GM12892 (cell line): ENCODE results near the gene GSK3A. TPM values are rescaled to one million over a fixed set of nuclear protein-coding genes. Genes with fewer than 3 reads are reported as not detected.

ENCODE experiments used
- DNase-seq: peaks from one replicate; pipeline ENCODE4 v3.0.0; 2011; ENCODE audit not compliant: insufficient read length
- FAIRE-seq: peaks from 2 replicates; lab custom pipeline; 2011; peaks lifted over from hg19 to GRCh38; lab: Jason Lieb, UNC
- POLR2A ChIP-seq: IDR thresholded peaks from 2 replicates; pipeline ENCODE4 v1.6.1; 2011; ENCODE audit warnings: low read depth, low read length, control low read depth
- POLR2AphosphoS5 ChIP-seq: IDR thresholded peaks from 2 replicates; pipeline ENCODE4 v1.6.1; 2011; ENCODE audit warnings: low read depth, low read length, control low read depth
- TAF1 ChIP-seq: IDR thresholded peaks from 2 replicates; pipeline ENCODE4 v1.6.1; 2011; ENCODE audit warnings: low read depth, mild to moderate bottlenecking, control low read depth, low read length, borderline replicate concordance
- polyA plus RNA-seq: library from polyadenylated mRNA; unstranded; fragments of >200 nt; gene quantifications from one replicate; pipeline ENCODE4 v1.2.1, GENCODE V29; 2012; ENCODE audit warnings: missing spikeins, inconsistent platforms; ENCODE audit not compliant: missing spikeins

GSK3A gene
- 21.9 TPM for polyA plus RNA-seq

DNA sequence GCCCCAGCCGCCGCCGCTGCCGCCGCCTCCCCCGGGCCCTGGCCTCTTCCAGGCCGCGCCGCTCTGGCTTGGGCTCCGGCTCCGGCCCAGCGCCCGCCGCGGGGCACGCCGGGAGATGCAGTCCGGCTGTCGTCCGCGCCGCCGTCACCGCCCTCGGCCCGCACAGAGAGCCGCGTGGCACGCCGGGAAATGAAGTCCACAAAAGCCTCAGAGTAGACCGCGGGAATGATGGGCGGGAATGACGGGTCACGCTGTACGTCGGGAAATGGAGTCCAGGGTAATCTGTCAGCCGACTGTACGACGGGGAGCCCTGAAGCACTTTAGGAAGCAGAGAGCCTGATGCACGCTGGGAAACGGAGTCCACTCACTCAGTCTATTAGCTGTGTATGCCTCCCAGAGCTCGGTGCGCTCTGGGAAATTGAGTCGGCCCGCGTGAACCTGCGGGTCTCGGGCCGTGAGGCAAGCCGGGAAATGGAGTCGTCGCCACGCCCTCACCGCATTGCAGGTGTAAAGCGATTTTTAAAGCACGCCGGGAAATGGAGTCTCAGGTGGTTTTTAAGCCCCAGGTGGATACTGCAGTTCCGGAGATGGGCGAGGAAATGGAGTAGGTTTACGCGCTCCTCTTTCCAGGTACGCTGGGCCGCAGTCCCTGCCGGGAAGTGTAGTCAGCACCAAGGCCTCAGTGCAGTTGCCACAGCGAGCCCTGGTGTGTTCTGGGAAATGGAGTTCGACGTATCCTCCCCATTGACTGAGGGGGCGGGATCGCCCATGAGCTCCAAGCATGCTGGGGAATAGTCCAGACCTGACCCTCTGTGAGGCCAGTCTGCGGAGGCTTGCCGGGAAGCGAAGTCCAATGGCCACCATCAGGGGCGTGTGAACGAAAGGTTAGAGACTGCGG, at the start of gene GSK3A:
TSS of gene GSK3A (minus strand) at position 91 of the 898 bp plus-strand sequence. CDS start 137 bp downstream, outside the sequence.
- DNase-seq (peak; percentile 88), FAIRE-seq (peak; percentile 98)
- TF ChIP-seq TAF1 (peak; percentile 69), POLR2A (peak; percentile 86), POLR2AphosphoS5 (peak; percentile 73)

DNA sequence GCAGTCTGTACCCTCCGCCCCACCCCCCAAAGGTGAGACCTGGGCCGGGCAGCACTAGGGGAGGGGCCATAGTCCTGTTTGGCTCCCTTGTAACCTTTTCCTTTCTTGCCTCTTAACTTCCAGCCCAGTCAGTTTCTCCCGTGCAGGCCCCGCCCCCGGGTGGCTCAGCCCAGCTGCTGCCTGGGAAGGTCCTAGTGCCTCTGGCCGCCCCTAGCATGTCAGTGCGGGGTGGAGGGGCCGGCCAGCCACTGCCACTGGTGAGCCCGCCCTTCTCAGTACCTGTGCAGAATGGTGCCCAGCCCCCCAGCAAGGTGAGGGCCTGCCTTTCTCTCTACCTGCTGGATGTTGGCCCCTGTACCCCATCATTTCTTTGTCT, 49.0 kb upstream of the GSK3A start:
- DNase-seq (no peak), FAIRE-seq (no peak)

DNA sequence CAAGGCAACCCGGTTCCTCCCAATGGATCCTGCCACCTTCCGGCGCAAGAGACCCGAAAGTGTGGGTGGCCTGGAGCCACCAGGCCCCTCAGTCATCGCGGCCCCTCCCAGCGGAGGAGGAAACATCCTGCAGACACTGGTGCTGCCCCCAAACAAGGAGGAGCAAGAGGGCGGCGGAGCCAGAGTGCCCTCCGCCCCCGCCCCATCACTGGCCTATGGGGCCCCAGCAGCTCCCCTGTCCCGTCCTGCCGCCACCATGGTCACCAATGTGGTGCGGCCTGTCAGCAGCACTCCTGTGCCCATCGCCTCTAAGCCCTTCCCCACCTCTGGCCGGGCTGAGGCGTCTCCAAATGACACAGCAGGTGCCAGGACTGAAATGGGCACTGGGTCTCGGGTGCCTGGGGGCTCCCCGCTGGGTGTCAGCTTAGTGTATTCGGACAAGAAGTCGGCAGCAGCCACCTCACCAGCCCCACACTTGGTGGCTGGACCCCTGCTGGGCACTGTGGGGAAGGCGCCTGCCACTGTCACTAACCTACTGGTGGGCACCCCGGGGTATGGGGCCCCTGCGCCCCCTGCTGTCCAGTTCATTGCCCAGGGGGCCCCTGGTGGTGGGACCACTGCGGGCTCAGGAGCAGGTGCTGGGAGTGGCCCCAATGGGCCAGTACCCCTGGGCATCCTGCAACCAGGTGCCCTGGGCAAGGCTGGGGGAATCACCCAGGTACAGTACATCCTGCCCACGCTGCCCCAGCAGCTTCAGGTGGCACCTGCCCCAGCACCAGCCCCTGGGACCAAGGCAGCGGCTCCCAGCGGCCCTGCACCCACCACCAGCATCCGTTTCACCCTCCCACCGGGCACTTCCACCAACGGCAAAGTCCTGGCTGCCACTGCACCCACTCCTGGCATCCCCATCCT, 48.4 kb upstream of the GSK3A start:
- FAIRE-seq: peak; percentile 44

More for the DNA sequence above, 49.0 kb upstream of the GSK3A start:
- no peak for TF ChIP-seq TAF1
- no peak for TF ChIP-seq POLR2A
- no peak for TF ChIP-seq POLR2AphosphoS5

DNA sequence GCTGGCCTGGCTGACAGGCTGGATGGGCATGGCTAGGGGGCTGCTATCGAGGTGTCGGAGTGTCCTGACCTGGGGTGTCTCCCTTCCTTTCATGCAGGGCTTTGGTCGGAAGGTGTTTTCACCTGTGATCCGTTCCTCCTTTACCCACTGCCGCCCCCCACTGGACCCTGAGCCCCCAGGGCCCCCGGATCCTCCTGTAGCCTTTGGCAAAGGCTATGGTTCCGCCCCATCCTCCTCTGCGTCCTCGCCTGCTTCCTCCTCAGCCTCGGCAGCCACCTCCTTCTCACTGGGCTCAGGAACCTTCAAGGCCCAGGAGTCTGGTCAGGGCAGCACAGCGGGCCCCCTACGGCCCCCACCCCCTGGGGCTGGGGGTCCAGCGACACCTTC, 47.7 kb upstream of the GSK3A start:
- DNase-seq: no peak
- no peak for FAIRE-seq
- TF ChIP-seq POLR2A (no peak), TAF1 (no peak), POLR2AphosphoS5 (no peak)

More for the DNA sequence above, 48.4 kb upstream of the GSK3A start:
- DNase-seq: peak; percentile 72
- TF ChIP-seq POLR2A: no peak
- no peak for TF ChIP-seq POLR2AphosphoS5
- no peak for TF ChIP-seq TAF1

DNA sequence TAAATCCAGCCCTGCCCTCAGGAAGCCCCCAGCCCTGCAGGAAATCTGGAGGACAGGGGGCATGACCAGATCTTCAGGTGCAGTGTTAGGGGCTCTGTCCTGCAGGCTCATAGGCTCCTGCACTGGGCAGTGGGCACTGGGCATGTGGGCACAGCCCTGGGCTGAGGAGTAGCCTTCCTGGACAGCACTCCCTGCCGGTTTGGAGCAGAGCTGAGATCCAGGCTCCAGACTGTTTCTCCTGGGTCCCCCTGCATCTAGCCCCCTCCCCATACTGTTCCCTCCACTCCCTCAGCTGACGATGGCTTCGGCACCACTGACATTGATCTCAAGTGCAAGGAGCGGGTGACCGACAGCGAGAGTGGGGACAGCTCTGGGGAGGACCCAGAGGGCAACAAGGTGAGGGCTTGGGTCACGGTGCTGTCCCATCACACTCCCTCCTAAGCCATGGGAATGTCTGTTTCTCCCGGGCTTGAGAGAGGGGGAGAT, 47.2 kb upstream of the GSK3A start:
- DNase-seq (no peak), FAIRE-seq (no peak)
- TF ChIP-seq POLR2A (no peak), POLR2AphosphoS5 (no peak), TAF1 (no peak)

DNA sequence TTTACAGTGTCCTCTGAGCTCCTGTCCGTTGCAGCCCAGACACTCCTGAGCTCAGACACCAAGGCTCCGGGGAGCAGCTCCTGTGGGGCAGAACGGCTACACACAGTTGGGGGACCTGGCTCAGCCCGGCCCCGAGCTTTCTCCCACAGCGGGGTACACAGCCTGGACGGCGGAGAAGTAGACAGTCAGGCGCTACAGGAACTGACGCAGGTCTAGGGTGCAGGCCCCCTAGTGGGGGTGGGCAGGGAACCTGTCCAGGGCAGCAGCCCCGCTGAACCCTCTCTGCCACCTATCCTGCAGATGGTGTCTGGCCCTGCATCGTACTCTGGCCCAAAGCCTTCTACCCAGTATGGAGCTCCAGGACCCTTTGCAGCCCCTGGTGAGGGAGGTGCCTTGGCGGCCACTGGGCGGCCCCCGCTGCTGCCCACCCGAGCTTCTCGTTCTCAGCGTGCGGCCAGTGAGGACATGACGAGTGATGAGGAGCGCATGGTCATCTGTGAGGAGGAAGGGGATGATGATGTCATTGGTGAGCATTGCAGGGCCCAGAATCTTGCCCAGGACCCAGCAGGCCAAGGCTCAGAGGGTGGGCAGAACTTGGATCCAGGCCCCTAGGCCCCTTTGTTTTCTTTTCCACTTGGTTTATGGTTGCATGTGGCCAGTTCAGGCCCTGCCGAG, 46.6 kb upstream of the GSK3A start:
- DNase-seq (no peak), FAIRE-seq (no peak)
- TF ChIP-seq POLR2AphosphoS5: no peak
- TF ChIP-seq POLR2A: no peak
- no peak for TF ChIP-seq TAF1

DNA sequence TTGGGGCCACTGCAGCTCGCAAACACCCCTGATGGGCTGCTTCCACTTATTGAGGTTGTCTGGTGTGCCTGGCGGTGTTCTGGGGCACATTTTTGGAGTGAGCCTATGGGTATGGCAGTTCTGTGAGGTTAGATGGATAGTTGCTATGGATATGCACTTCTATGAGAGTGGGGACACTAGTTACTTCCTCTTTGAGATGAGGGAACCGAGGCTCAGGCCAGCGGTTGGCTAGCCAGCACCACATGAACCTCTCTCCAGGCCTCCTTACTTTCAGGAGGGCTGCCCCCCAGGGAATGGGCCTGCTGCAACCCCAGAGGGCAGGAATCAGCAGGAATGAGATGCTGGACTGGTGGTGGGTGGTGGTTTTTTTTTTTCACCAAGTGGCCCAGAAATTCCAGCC, 46.0 kb upstream of the GSK3A start:
- no peak for DNase-seq
- no peak for FAIRE-seq
- TF ChIP-seq TAF1 (no peak), POLR2AphosphoS5 (no peak), POLR2A (no peak)

DNA sequence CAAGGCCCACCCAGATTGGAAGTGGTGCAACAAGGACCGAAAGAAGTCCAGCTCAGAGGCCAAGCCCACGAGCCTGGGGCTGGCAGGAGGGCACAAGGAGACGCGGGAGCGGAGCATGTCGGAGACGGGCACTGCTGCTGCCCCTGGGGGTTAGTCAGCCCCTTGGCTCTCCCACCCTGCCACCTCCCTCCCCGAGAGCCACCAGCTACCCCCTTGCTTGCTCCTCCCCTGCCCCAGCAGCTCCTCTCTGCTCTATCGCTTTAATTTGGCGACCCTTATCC, 45.4 kb upstream of the GSK3A start:
- TF ChIP-seq POLR2AphosphoS5 (no peak), POLR2A (no peak), TAF1 (no peak)
- DNase-seq (no peak), FAIRE-seq (no peak)

DNA sequence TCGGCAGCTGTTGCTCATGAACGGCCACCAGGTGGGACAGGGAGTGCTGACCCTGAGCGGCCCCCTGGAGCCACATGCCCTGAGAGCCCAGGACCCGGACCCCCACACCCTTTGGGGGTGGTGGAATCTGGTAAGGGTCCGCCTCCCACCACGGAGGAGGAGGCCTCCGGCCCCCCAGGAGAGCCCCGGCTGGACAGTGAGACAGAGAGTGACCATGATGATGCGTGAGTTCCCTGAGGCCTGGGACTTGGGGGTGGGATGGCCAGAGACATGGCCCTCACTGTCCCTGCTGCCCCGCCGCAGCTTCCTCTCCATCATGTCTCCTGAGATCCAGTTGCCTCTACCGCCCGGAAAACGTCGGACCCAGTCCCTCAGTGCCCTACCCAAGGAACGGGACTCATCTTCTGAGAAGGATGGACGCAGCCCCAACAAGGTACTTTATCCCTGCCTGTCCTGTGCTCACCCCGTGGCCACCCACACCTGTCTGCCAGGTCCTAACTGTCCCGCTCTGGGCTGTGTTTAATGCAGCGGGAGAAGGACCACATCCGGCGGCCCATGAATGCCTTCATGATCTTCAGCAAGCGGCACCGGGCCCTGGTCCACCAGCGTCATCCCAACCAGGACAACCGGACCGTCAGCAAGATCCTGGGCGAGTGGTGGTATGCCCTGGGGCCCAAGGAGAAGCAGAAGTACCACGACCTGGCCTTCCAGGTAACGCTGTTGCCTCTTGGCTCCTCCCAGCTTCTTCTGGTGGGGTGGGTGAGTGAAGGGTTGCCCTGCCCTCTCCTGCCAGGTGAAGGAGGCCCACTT, 44.8 kb upstream of the GSK3A start:
- no peak for FAIRE-seq
- no peak for DNase-seq
- no peak for TF ChIP-seq POLR2AphosphoS5
- no peak for TF ChIP-seq POLR2A

DNA sequence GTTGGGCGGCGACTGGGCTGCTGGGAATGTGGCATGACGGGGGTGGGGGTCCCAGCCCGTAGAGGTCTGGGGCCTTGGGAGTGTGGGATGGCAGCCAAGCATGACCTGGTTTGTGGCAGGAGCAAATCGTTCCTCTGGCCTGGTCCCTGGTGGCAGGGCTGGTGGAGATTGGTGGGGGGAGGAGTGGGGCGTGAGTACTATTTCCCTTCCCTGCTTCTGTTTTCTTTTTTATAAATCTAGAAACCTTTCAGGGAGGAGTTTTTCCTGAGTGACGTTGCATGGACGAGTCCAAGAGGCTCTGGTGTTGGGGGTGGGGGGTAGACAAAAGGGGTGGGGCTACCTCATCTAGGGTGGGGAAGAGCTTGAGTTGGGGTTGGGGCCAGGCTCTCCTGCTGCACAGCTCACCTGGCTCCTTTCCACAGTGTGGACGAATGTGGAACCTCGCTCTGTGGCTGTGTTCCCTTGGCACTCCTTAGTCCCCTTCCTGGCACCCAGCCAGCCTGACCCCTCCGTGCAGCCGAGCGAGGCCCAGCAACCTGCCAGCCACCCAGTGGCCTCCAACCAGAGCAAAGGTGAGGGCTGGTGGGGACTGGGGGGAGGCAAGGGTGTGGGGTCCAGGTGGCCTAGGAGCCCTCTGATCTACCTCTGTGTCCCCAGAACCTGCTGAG, 44.1 kb upstream of the GSK3A start:
- DNase-seq (no peak), FAIRE-seq (no peak)
- TF ChIP-seq TAF1 (no peak), POLR2A (no peak), POLR2AphosphoS5 (no peak)

DNA sequence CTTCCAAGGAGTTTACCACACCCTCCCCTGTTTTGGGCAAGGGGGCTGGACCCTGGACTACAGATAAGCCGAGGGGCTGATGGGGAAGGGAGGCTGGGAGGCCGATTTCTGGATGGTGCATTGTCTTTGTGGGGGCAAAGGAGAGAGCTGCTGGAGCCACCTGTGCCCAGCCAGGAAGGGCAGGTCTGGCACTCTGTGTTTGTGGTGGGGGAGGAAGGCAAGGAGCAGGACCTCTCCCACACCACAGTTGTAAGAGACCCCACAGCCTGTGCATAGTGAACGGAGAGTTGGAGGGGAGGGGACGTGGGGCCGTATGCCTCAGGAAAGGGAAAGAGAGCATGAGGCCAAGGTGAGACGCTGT, 43.6 kb upstream of the GSK3A start:
- FAIRE-seq (no peak), DNase-seq (no peak)
- no peak for TF ChIP-seq POLR2AphosphoS5
- no peak for TF ChIP-seq POLR2A
- no peak for TF ChIP-seq TAF1
